Measurements from ENCODE around the gene FGF14. TPM values are rescaled to one million over a fixed set of nuclear protein-coding genes. Genes with fewer than 3 reads are reported as not detected.

FGF14 gene
- total RNA-seq, 1 donor from 2014 or later = 0.22 TPM

GRCh38 chr13:102033386-102033785 lies 368.5 kb downstream of the FGF14 start:
- TF ChIP-seq CTCF (IDR thresholded peaks at IDR 0.05) = no peak
- Mint-ChIP-seq H3K9me3 (ENCODE audit: low read depth) (no peaks in the 10 kb centered on the region), H3K27ac (ENCODE audit: unreplicated experiment) (no peak overlapping the region), H3K27me3 (ENCODE audit: low read depth) (peaks cover 30% of the 10 kb centered on the region), H3K4me1 (ENCODE audit: low read depth) (no peaks in the 10 kb centered on the region), H3K4me3 (ENCODE audit: unreplicated experiment) (no peak overlapping the region), H3K36me3 (ENCODE audit: low read depth) (no peaks in the 10 kb centered on the region)
- no peak for DNase-seq (ENCODE audit: low spot score)

- no peaks in the 10 kb centered on the region for H3K36me3 Mint-ChIP-seq (ENCODE audit: low read depth)
- no peak overlapping the region for H3K27ac Mint-ChIP-seq (ENCODE audit: unreplicated experiment)
- H3K4me3 Mint-ChIP-seq (ENCODE audit: unreplicated experiment) = no peak overlapping the region
- no peak for DNase-seq (ENCODE audit: low spot score)
- peaks cover 22% of the 10 kb centered on the region for H3K27me3 Mint-ChIP-seq (ENCODE audit: low read depth)
- no peak for TF ChIP-seq CTCF (IDR thresholded peaks at IDR 0.05)
- peaks cover 3% of the 10 kb centered on the region for H3K9me3 Mint-ChIP-seq (ENCODE audit: low read depth)
- no peaks in the 10 kb centered on the region for H3K4me1 Mint-ChIP-seq (ENCODE audit: low read depth)
Measured at GRCh38 chr13:102028868-102029267, 373.0 kb downstream of the FGF14 start.

- TF ChIP-seq CTCF (IDR thresholded peaks at IDR 0.05) = no peak
- peaks cover 23% of the 10 kb centered on the region for H3K27me3 Mint-ChIP-seq (ENCODE audit: low read depth)
- H3K4me1 Mint-ChIP-seq (ENCODE audit: low read depth) = no peaks in the 10 kb centered on the region
- no peak overlapping the region for H3K4me3 Mint-ChIP-seq (ENCODE audit: unreplicated experiment)
- H3K27ac Mint-ChIP-seq (ENCODE audit: unreplicated experiment) = no peak overlapping the region
- H3K36me3 Mint-ChIP-seq (ENCODE audit: low read depth) = no peaks in the 10 kb centered on the region
- H3K9me3 Mint-ChIP-seq (ENCODE audit: low read depth) = peaks cover 3% of the 10 kb centered on the region
- no peak for DNase-seq (ENCODE audit: low spot score)
Measured at GRCh38 chr13:102028206-102028605, 373.6 kb downstream of the FGF14 start.

- no peaks in the 10 kb centered on the region for H3K4me1 Mint-ChIP-seq (ENCODE audit: low read depth)
- no peak overlapping the region for H3K27ac Mint-ChIP-seq (ENCODE audit: unreplicated experiment)
- no peak for TF ChIP-seq CTCF (IDR thresholded peaks at IDR 0.05)
- H3K27me3 Mint-ChIP-seq (ENCODE audit: low read depth) = peaks cover 14% of the 10 kb centered on the region
- peaks cover 28% of the 10 kb centered on the region for H3K9me3 Mint-ChIP-seq (ENCODE audit: low read depth)
- DNase-seq (ENCODE audit: low spot score) = no peak
- H3K4me3 Mint-ChIP-seq (ENCODE audit: unreplicated experiment) = no peak overlapping the region
- H3K36me3 Mint-ChIP-seq (ENCODE audit: low read depth) = no peaks in the 10 kb centered on the region
Measured at GRCh38 chr13:102021777-102022176, 380.1 kb downstream of the FGF14 start.

- no peak overlapping the region for H3K27ac Mint-ChIP-seq (ENCODE audit: unreplicated experiment)
- TF ChIP-seq CTCF (IDR thresholded peaks at IDR 0.05) = no peak
- no peaks in the 10 kb centered on the region for H3K36me3 Mint-ChIP-seq (ENCODE audit: low read depth)
- no peak overlapping the region for H3K4me3 Mint-ChIP-seq (ENCODE audit: unreplicated experiment)
- no peaks in the 10 kb centered on the region for H3K4me1 Mint-ChIP-seq (ENCODE audit: low read depth)
- no peak for DNase-seq (ENCODE audit: low spot score)
- H3K27me3 Mint-ChIP-seq (ENCODE audit: low read depth) = peaks cover 12% of the 10 kb centered on the region
- peaks cover 31% of the 10 kb centered on the region for H3K9me3 Mint-ChIP-seq (ENCODE audit: low read depth)
Measured at GRCh38 chr13:102020611-102021216, 381.1 kb downstream of the FGF14 start.

All from chondrocyte (in vitro differentiated cells).